Measurements from ENCODE around the gene BAX.

Gene BAX

GRCh38 chr19:48946463-48947257 lies 8.0 kb upstream of the BAX start:
- no peak overlapping the region for H3K4me3 ChIP-seq (ENCODE audit: low read depth, low read length)
- no peak for TF ChIP-seq CTCF (IDR thresholded peaks at IDR 0.05; ENCODE audit: borderline replicate concordance, insufficient read depth, low read depth, low read length)

- H3K4me3 ChIP-seq (ENCODE audit: low read depth, low read length): no peak overlapping the region
- TF ChIP-seq CTCF (IDR thresholded peaks at IDR 0.05; ENCODE audit: borderline replicate concordance, insufficient read depth, low read depth, low read length): no peak
These were observed 7.5 kb upstream of the BAX start for GRCh38 chr19:48947258-48947542.

- no peak for TF ChIP-seq CTCF (IDR thresholded peaks at IDR 0.05; ENCODE audit: borderline replicate concordance, insufficient read depth, low read depth, low read length)
- H3K4me3 ChIP-seq (ENCODE audit: low read depth, low read length): no peak overlapping the region
These were observed 4.5 kb upstream of the BAX start for GRCh38 chr19:48950159-48950558.

GRCh38 chr19:48950830-48951519 lies 3.7 kb upstream of the BAX start:
- H3K4me3 ChIP-seq (ENCODE audit: low read depth, low read length): no peak overlapping the region
- TF ChIP-seq CTCF (IDR thresholded peaks at IDR 0.05; ENCODE audit: borderline replicate concordance, insufficient read depth, low read depth, low read length): no peak

GRCh38 chr19:48953141-48953540 lies 1.5 kb upstream of the BAX start:
- no peak for TF ChIP-seq CTCF (IDR thresholded peaks at IDR 0.05; ENCODE audit: borderline replicate concordance, insufficient read depth, low read depth, low read length)
- H3K4me3 ChIP-seq (ENCODE audit: low read depth, low read length): no peak overlapping the region

GRCh38 chr19:48953990-48954594 lies 583 bp upstream of the BAX start:
- peak overlapping the region; percentile 13 for H3K4me3 ChIP-seq (ENCODE audit: low read depth, low read length)
- TF ChIP-seq CTCF (IDR thresholded peaks at IDR 0.05; ENCODE audit: borderline replicate concordance, insufficient read depth, low read depth, low read length): no peak

All from GM12875 (cell line).